ENCODE data around the gene EFHD1. TPM values are rescaled to one million over a fixed set of nuclear protein-coding genes. Genes with fewer than 3 reads are reported as not detected.

The EFHD1 gene
- total and polyA plus RNA-seq, 9 of the 15 experiments (the other 6 are each of a cell fraction or from before 2014, with no cell fraction given) = 0.66 to 9.1 (median 2.0) TPM

DNA sequence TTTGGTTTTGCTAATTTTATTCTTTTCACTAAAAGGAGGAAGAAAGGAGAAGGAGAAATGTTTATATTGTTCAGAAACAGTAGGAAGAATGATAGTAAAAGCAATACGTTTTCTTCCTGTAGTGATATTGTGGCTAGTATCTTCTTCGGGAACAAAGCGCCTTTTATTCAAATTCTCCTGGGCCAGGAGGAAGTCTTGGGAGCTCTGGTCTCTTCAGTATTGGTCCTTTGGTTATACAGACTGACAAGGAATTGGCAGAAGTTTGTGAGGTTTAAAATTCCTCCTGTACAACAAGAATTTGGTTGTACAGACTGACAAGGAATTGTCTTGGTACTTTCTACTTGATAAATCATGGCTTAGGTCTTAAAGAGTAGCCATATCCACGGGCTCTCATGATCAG lies 73.7 kb downstream of the EFHD1 start:
- ATAC-seq (no peak), FAIRE-seq (no peak), DNase-seq (ENCODE audit: extremely low read depth in 1 of 4, low spot score in 3 of 4) (no peak)
- H3K9me3 ChIP-seq (replicated peaks; ENCODE audit: control insufficient read depth, insufficient read depth, low read depth, low read length) = no peaks in the 10 kb centered on the region
- intact Hi-C loops (cut with micrococcal nuclease) = no loop called here
- H3K4me1 ChIP-seq (replicated peaks in 1 of 2; ENCODE audit: control insufficient read depth in 2 of 2, insufficient read depth in 2 of 2, low read length in 2 of 2) = no peaks in the 10 kb centered on the region; a peak in 1 of 5 replicates
- ChIA-PET CTCF (ENCODE audit: low intra/inter-chr PET ratio) (no interaction called here), POLR2A (interaction anchor here (0.6 kb wide), 1 partner anchor 500 kb away, joined by 3 read pairs; no protein-coding TSS in a partner anchor)
- in situ Hi-C loops (cut with MboI) = no loop called here
- H3K4me2 ChIP-seq (ENCODE audit: insufficient read depth, low read length) = no peak overlapping the region
- peaks cover 66% of the 10 kb centered on the region for H3K79me2 ChIP-seq (ENCODE audit: control insufficient read depth, insufficient read depth, low read length)
- H4K20me1 ChIP-seq (replicated peaks; ENCODE audit: control insufficient read depth, insufficient read depth, low read length) = no peaks in the 10 kb centered on the region
- H3K4me3 ChIP-seq = no peak overlapping the region
- no peaks in the 10 kb centered on the region for H3K9me1 ChIP-seq (ENCODE audit: control insufficient read depth, insufficient read depth, low read length)
- TF ChIP-seq ARID1B (IDR thresholded peaks at IDR 0.05) = no peak
- no peak for TF ChIP-seq ZNF143 (CRISPR knock-in tag; IDR thresholded peaks at IDR 0.05)
- no peak for TF ChIP-seq ELF2 (CRISPR knock-in tag; IDR thresholded peaks at IDR 0.05)
- no peak for TF ChIP-seq NCOA2 (IDR thresholded peaks at IDR 0.05; ENCODE audit: partially characterized antibody in 2 of 2)
- TF ChIP-seq SOX6 (IDR thresholded peaks at IDR 0.05) = no peak
- no peak for TF ChIP-seq FUS (optimal IDR thresholded peaks at IDR 0.05; ENCODE audit: low read depth, low read length)
- TF ChIP-seq, protein P1, sequence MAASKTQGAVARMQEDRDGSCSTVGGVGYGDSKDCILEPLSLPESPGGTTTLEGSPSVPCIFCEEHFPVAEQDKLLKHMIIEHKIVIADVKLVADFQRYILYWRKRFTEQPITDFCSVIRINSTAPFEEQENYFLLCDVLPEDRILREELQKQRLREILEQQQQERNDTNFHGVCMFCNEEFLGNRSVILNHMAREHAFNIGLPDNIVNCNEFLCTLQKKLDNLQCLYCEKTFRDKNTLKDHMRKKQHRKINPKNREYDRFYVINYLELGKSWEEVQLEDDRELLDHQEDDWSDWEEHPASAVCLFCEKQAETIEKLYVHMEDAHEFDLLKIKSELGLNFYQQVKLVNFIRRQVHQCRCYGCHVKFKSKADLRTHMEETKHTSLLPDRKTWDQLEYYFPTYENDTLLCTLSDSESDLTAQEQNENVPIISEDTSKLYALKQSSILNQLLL (CRISPR knock-in tag; IDR thresholded peaks at IDR 0.05; ENCODE audit: borderline replicate concordance) = no peak
- TF ChIP-seq BRD9 (IDR thresholded peaks at IDR 0.05; ENCODE audit: low read depth, partially characterized antibody) = no peak
- no peak for TF ChIP-seq LARP7 (IDR thresholded peaks at IDR 0.05)
- TF ChIP-seq ARHGAP35 (IDR thresholded peaks at IDR 0.05; ENCODE audit: partially characterized antibody) = no peak
- TF ChIP-seq, protein P2, sequence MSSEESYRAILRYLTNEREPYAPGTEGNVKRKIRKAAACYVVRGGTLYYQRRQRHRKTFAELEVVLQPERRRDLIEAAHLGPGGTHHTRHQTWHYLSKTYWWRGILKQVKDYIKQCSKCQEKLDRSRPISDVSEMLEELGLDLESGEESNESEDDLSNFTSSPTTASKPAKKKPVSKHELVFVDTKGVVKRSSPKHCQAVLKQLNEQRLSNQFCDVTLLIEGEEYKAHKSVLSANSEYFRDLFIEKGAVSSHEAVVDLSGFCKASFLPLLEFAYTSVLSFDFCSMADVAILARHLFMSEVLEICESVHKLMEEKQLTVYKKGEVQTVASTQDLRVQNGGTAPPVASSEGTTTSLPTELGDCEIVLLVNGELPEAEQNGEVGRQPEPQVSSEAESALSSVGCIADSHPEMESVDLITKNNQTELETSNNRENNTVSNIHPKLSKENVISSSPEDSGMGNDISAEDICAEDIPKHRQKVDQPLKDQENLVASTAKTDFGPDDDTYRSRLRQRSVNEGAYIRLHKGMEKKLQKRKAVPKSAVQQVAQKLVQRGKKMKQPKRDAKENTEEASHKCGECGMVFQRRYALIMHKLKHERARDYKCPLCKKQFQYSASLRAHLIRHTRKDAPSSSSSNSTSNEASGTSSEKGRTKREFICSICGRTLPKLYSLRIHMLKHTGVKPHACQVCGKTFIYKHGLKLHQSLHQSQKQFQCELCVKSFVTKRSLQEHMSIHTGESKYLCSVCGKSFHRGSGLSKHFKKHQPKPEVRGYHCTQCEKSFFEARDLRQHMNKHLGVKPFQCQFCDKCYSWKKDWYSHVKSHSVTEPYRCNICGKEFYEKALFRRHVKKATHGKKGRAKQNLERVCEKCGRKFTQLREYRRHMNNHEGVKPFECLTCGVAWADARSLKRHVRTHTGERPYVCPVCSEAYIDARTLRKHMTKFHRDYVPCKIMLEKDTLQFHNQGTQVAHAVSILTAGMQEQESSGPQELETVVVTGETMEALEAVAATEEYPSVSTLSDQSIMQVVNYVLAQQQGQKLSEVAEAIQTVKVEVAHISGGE (CRISPR knock-in tag; IDR thresholded peaks at IDR 0.05) = no peak
- TF ChIP-seq, protein P3, sequence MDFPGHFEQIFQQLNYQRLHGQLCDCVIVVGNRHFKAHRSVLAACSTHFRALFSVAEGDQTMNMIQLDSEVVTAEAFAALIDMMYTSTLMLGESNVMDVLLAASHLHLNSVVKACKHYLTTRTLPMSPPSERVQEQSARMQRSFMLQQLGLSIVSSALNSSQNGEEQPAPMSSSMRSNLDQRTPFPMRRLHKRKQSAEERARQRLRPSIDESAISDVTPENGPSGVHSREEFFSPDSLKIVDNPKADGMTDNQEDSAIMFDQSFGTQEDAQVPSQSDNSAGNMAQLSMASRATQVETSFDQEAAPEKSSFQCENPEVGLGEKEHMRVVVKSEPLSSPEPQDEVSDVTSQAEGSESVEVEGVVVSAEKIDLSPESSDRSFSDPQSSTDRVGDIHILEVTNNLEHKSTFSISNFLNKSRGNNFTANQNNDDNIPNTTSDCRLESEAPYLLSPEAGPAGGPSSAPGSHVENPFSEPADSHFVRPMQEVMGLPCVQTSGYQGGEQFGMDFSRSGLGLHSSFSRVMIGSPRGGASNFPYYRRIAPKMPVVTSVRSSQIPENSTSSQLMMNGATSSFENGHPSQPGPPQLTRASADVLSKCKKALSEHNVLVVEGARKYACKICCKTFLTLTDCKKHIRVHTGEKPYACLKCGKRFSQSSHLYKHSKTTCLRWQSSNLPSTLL (IDR thresholded peaks at IDR 0.05) = no peak
- TF ChIP-seq BRD4 (IDR thresholded peaks at IDR 0.05) = no peak
- TF ChIP-seq YBX1 (IDR thresholded peaks at IDR 0.05) = no peak
- TF ChIP-seq ZNF23 (CRISPR knock-in tag; IDR thresholded peaks at IDR 0.05) = no peak
- TF ChIP-seq, protein P4, sequence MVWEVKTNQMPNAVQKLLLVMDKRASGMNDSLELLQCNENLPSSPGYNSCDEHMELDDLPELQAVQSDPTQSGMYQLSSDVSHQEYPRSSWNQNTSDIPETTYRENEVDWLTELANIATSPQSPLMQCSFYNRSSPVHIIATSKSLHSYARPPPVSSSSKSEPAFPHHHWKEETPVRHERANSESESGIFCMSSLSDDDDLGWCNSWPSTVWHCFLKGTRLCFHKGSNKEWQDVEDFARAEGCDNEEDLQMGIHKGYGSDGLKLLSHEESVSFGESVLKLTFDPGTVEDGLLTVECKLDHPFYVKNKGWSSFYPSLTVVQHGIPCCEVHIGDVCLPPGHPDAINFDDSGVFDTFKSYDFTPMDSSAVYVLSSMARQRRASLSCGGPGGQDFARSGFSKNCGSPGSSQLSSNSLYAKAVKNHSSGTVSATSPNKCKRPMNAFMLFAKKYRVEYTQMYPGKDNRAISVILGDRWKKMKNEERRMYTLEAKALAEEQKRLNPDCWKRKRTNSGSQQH (CRISPR knock-in tag; IDR thresholded peaks at IDR 0.05) = no peak
- TF ChIP-seq CXXC5 (CRISPR knock-in tag; IDR thresholded peaks at IDR 0.05) = no peak
- H3K36me3 ChIP-seq (ENCODE audit: control insufficient read depth, insufficient read depth, low read length) = peaks cover 54% of the 10 kb centered on the region
- no peak overlapping the region for H2AFZ ChIP-seq (ENCODE audit: low read depth, low read length)
- no peaks in the 10 kb centered on the region for H3K27me3 ChIP-seq (ENCODE audit: control insufficient read depth in 2 of 2, insufficient read depth in 2 of 2, low read length in 2 of 2)
- no peak overlapping the region for H3K9ac ChIP-seq (ENCODE audit: insufficient read depth in 1 of 2, low read depth in 2 of 2, low read length in 2 of 2)
- no peak overlapping the region for H3K27ac ChIP-seq (ENCODE audit: extremely low read depth, low read depth, low read length)
- 94% methylated on average over 4 of the region's 4 CpGs for WGBS (ENCODE audit: insufficient coverage, low coverage, missing lambda C conversion rate)
- no TSS peak for BruUV-seq (replicated peaks)

All from K562 (cell line).